Middle frontal gyrus (tissue), 1 donor: Measurements from ENCODE around the gene USP17L10.
"Not testable (repeated sequence)": the region's sequence is repeated elsewhere in the genome, so short reads cannot be mapped to it uniquely, and the experiment has no call there.

Experiments
- DNase-seq: peaks from one replicate; pipeline ENCODE4 v3.0.0-alpha.2; 2015; ENCODE audit warnings: low spot score; ENCODE audit errors: extremely low spot score

The USP17L10 gene, protein sequence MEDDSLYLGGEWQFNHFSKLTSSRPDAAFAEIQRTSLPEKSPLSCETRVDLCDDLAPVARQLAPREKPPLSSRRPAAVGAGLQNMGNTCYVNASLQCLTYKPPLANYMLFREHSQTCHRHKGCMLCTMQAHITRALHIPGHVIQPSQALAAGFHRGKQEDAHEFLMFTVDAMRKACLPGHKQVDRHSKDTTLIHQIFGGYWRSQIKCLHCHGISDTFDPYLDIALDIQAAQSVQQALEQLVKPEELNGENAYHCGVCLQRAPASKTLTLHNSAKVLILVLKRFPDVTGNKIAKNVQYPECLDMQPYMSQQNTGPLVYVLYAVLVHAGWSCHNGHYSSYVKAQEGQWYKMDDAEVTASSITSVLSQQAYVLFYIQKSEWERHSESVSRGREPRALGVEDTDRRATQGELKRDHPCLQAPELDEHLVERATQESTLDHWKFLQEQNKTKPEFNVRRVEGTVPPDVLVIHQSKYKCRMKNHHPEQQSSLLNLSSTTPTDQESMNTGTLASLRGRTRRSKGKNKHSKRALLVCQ

DNA sequence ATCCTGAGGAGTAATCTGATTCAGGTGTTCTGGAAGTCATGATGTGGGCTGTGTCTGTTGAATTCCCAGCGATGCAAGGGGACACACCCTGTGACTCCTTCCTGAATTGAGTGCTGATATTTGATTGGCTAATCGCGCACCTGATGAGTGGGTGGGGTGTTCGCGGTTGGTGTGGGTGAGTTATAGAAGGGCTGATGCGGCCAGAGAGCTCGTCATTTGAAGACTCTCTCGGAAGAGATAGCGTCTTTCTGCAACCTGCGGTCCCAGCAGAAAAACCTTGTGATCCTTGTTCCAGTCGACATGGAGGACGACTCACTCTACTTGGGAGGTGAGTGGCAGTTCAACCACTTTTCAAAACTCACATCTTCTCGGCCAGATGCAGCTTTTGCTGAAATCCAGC lies at the start of gene USP17L10:
USP17L10 (plus strand) TSS at position 301 of the 400 bp plus-strand sequence; CDS start at position 301, 0 bp downstream.
- DNase-seq = not testable (repeated sequence)

DNA sequence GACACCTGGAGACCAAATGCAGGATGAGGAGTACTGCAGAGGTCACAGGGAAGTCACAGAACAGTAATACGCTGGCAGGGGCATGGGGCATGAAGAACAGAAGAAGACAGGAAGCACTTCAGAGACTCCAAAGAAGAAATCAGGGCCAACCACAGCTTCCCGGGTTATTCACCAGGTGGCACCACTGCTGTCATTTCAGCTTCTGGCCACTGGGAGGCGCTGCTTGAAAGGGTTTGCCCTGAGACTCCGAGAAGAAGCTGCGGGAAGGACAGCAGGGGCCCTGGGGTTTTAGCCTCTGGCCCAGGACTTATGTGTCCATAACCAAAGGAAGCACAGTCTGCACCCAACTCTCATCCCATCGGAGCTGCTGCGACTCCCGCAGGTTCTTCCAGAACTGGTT lies 44.5 kb upstream of the USP17L10 start:
- not testable (repeated sequence) for DNase-seq

DNA sequence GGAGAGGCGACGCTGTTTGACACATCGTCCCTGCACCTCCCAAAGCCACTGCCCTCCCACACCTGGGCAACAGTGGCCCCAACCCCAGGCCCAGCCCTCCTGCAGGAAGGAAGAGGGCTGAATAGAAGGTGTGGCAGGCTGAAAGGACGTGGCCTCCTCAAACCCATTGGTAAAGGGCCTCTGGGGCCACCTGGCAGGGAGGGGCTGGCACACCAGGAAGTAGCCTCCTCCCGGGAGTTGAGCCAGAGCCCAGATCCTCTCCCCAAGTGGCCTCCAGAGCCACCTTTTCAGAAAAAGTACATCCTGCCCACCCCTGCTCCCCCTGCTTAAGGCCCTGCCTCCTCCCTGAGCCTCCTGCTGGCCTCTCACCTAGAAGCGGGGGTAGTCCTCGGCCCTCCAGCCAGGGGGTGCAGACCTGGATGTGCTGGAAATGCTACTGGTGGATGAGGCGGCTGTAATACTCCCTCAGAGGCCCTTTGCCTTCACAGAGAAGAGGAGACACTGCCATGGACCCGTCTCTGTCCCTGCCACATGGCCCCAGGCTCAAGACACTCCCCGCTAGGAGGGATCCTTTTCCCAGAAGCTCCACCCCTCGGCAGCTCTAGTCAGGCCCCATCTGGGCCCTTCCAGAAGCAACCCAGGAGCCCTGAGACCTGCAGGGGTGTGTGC lies 40.5 kb upstream of the USP17L10 start, which contains the start of gene FAM90A26:
FAM90A26 (plus strand) TSS at position 619 of the 669 bp plus-strand sequence. CDS start 2,764 bp downstream, outside the sequence.
- DNase-seq = not testable (repeated sequence)

DNA sequence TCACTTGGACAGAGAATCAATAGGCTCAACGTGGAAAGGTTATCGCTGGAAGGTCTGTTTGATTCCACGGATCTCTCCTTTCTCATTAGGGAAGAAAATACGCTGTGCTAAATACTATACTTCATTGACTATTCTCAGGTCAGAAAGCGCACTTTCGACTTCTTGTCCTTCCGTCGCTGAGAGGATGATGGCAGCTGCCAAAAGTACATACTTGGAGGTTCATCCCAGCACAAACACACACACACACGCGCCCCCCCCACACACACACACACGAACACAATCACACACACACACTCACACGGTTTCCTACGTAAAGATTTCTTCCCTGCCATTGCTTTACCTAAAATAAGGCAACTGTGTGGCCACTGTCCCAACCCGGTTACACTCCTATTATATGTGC lies 4.2 kb downstream of the USP17L10 start:
- DNase-seq = not testable (repeated sequence)

DNA sequence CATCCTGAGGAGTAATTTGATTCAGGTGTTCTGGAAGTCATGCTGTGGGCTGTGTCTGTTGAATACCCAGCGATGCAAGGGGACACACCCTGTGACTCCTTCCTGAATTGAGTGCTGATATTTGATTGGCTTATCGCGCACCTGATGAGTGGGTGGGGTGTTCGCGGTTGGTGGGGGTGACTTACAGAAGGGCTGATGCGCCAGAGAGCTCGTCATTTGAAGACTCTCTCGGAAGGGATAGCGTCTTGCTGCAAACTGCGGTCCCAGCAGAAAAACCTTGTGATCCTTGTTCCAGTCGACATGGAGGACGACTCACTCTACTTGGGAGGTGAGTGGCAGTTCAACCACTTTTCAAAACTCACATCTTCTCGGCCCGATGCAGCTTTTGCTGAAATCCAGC lies 4.6 kb downstream of the USP17L10 start, which contains the start of gene USP17L11:
USP17L11 (plus strand) TSS at position 301 of the 400 bp plus-strand sequence; CDS start at position 301, 0 bp downstream.
- not testable (repeated sequence) for DNase-seq

DNA sequence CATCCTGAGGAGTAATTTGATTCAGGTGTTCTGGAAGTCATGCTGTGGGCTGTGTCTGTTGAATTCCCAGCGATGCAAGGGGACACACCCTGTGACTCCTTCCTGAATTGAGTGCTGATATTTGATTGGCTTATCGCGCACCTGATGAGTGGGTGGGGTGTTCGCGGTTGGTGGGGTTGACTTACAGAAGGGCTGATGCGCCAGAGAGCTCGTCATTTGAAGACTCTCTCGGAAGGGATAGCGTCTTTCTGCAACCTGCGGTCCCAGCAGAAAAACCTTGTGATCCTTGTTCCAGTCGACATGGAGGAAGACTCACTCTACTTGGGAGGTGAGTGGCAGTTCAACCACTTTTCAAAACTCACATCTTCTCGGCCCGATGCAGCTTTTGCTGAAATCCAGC lies 9.4 kb downstream of the USP17L10 start, which contains the start of gene USP17L12:
USP17L12 (plus strand) TSS at position 301 of the 400 bp plus-strand sequence; CDS start at position 301, 0 bp downstream.
- not testable (repeated sequence) for DNase-seq

DNA sequence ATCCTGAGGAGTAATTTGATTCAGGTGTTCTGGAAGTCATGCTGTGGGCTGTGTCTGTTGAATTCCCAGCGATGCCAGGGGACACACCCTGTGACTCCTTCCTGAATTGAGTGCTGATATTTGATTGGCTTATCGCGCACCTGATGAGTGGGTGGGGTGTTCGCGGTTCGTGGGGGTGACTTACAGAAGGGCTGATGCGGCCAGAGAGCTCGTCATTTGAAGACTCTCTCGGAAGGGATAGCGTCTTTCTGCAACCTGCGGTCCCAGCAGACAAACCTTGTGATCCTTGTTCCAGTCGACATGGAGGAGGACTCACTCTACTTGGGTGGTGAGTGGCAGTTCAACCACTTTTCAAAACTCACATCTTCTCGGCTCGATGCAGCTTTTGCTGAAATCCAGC lies 14.1 kb downstream of the USP17L10 start, which contains the start of gene USP17L13:
USP17L13 (plus strand) TSS at position 301 of the 400 bp plus-strand sequence; CDS start at position 301, 0 bp downstream.
- DNase-seq = not testable (repeated sequence)

DNA sequence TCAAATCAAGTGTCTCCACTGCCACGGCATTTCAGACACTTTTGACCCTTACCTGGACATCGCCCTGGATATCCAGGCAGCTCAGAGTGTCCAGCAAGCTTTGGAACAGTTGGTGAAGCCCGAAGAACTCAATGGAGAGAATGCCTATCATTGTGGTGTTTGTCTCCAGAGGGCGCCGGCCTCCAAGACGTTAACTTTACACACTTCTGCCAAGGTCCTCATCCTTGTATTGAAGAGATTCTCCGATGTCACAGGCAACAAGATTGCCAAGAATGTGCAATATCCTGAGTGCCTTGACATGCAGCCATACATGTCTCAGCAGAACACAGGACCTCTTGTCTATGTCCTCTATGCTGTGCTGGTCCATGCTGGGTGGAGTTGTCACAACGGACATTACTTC lies 19.8 kb downstream of the USP17L10 start:
- not testable (repeated sequence) for DNase-seq

DNA sequence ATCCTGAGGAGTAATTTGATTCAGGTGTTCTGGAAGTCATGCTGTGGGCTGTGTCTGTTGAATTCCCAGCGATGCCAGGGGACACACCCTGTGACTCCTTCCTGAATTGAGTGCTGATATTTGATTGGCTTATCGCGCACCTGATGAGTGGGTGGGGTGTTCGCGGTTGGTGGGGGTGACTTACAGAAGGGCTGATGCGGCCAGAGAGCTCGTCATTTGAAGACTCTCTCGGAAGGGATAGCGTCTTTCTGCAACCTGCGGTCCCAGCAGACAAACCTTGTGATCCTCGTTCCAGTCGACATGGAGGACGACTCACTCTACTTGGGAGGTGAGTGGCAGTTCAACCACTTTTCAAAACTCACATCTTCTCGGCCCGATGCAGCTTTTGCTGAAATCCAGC lies 23.6 kb downstream of the USP17L10 start, which contains the start of gene USP17L15:
USP17L15 (plus strand) TSS at position 301 of the 400 bp plus-strand sequence; CDS start at position 301, 0 bp downstream.
- DNase-seq = not testable (repeated sequence)

DNA sequence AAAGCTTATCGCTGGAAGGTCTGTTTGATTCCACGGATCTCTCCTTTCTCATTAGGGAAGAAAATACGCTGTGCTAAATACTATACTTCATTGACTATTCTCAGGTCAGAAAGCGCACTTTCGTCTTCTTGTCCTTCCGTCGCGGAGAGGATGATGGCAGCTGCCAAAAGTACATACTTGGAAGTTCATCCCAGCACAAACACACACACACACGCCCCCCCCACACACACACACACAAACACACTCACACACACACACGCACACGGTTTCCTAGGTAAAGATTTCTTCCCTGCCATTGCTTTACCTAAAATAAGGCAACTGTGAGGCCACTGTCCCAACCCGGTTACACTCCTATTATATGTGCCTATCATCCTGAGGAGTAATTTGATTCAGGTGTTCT lies 28.0 kb downstream of the USP17L10 start:
- DNase-seq = not testable (repeated sequence)

DNA sequence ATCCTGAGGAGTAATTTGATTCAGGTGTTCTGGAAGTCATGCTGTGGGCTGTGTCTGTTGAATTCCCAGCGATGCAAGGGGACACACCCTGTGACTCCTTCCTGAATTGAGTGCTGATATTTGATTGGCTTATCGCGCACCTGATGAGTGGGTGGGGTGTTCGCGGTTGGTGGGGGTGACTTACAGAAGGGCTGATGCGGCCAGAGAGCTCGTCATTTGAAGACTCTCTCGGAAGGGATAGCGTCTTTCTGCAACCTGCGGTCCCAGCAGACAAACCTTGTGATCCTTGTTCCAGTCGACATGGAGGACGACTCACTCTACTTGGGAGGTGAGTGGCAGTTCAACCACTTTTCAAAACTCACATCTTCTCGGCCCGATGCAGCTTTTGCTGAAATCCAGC lies 33.1 kb downstream of the USP17L10 start, which contains the start of gene USP17L17:
USP17L17 (plus strand) TSS at position 301 of the 400 bp plus-strand sequence; CDS start at position 301, 0 bp downstream.
- not testable (repeated sequence) for DNase-seq

DNA sequence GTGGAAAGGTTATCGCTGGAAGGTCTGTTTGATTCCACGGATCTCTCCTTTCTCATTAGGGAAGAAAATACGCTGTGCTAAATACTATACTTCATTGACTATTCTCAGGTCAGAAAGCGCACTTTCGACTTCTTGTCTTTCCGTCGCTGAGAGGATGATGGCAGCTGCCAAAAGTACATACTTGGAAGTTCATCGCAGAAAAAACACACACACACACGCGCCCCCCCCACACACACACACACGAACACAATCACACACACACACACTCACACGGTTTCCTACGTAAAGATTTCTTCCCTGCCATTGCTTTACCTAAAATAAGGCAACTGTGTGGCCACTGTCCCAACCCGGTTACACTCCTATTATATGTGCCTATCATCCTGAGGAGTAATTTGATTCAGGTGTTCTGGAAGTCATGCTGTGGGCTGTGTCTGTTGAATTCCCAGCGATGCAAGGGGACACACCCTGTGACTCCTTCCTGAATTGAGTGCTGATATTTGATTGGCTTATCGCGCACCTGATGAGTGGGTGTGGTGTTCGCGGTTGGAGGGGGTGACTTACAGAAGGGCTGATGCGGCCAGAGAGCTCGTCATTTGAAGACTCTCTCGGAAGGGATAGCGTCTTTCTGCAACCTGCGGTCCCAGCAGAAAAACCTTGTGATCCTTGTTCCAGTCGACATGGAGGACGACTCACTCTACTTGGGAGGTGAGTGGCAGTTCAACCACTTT lies 37.7 kb downstream of the USP17L10 start, which contains the start of gene USP17L18:
USP17L18 (plus strand) TSS at position 678 of the 728 bp plus-strand sequence; CDS start at position 678, 0 bp downstream.
- not testable (repeated sequence) for DNase-seq

DNA sequence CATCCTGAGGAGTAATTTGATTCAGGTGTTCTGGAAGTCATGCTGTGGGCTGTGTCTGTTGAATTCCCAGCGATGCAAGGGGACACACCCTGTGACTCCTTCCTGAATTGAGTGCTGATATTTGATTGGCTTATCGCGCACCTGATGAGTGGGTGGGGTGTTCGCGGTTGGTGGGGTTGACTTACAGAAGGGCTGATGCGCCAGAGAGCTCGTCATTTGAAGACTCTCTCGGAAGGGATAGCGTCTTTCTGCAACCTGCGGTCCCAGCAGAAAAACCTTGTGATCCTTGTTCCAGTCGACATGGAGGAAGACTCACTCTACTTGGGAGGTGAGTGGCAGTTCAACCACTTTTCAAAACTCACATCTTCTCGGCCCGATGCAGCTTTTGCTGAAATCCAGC lies 42.6 kb downstream of the USP17L10 start, which contains the start of gene USP17L19:
USP17L19 (plus strand) TSS at position 301 of the 400 bp plus-strand sequence; CDS start at position 301, 0 bp downstream.
- DNase-seq = not testable (repeated sequence)

DNA sequence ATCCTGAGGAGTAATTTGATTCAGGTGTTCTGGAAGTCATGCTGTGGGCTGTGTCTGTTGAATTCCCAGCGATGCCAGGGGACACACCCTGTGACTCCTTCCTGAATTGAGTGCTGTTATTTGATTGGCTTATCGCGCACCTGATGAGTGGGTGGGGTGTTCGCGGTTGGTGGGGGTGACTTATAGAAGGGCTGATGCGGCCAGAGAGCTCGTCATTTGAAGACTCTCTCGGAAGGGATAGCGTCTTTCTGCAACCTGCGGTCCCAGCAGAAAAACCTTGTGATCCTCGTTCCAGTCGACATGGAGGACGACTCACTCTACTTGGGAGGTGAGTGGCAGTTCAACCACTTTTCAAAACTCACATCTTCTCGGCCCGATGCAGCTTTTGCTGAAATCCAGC lies 47.4 kb downstream of the USP17L10 start, which contains the start of gene USP17L20:
USP17L20 (plus strand) TSS at position 301 of the 400 bp plus-strand sequence; CDS start at position 301, 0 bp downstream.
- DNase-seq = not testable (repeated sequence)
